HG03460 (cell line): Measurements from ENCODE around the gene FMN2.
"Not testable (repeated sequence)": the region's sequence is repeated elsewhere in the genome, so short reads cannot be mapped to it uniquely, and the experiment has no call there.

Source experiments
- ATAC-seq: cut with Tn5 transposase; IDR thresholded peaks from one replicate; pipeline ENCODE4 v1.9.1; 2021; ENCODE audit not compliant: unreplicated experiment

The FMN2 gene

DNA sequence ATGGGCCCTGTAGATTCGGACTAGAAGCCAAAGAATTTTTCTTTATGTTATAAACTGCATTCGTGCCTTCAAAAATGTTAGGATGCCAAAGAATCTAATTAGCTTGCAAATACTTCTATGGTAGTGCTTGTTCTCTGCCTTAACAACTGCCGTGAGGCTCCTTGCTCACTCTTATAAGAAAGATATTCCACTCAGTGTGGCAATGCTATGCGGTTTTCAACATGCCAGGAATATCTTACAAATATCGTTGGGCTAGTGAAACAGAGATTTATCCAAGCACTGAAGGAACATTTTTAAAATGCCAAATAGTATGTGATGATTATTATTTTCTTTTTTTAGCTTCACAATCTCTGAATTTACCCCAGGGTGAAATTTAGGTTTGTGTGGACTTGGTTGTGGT lies 322.0 kb downstream of the FMN2 start:
- ATAC-seq, result no peak

DNA sequence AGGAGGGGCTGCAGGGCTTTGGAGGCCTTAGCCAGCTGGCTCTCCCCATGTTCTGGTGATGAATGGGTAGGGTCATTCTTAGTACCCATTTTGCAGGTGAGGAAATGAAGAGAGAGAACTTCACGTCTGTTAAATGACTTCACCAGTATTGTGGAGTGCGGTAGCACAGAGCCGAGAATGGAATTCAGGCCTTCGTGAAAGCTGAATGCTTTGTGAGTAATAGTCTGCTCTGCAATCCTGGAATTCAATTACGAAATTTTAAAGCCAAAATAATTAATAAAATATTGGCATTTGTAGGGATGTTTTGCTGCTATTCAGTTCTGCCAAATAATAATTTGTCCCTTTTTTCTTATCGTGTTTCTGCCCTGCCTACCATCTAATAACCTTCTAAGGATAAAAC lies 322.6 kb downstream of the FMN2 start:
- ATAC-seq, result no peak

DNA sequence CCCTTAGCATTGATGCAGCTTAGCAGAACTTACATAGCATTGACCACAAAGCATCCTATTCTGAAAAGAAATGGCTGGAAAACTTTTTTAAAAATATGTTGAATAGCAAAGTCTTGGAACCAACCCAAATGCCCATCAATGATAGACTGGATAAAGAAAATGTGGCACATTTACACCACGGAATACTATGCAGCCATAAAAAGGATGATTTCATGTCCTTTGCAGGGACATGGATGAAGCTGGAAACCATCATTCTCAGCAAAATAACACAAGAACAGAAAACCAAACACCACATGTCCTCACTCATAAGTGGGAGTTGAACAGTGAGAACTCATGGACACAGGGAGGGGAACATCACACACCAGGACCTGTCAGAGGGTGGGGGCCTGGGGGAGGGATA lies 323.3 kb downstream of the FMN2 start:
- not testable (repeated sequence) for ATAC-seq

DNA sequence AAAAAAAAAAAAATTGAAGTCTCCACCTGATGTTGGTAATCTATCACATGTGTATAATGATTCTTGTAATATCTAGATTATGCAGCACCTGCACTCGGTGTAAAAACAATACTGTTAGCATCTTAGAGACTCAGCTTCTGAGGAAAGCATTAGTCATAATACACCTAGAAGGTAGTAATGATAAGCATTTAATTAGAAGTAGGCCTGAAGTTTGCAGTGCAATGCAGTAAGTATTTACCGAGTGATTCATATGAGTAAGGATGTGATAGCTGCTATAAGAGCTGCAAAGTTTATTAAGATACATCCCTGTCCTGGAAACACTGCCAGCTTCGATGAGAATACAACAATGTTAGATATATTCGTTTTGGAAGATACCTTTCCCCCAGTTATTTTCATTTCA lies 323.8 kb downstream of the FMN2 start:
- no peak for ATAC-seq

DNA sequence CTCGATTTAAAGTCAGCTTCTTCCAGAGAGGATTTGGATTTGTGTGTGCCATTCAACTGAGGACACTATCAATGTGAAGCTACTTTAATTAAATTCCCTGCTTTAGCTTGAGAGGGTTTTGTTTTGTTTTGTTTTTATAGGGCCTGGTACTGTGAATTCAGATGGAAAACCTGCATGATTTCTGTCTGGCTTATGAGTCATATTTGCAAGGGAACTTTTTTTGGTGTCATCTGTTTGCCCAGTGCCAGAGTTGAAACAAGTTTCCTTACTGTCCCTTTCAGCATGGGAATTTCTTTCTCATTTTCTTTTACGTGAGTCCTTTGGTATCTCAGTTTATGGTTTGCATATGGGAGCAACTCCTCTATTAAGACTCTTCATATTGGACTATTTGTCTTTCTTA lies 325.6 kb downstream of the FMN2 start:
- ATAC-seq, result no peak

DNA sequence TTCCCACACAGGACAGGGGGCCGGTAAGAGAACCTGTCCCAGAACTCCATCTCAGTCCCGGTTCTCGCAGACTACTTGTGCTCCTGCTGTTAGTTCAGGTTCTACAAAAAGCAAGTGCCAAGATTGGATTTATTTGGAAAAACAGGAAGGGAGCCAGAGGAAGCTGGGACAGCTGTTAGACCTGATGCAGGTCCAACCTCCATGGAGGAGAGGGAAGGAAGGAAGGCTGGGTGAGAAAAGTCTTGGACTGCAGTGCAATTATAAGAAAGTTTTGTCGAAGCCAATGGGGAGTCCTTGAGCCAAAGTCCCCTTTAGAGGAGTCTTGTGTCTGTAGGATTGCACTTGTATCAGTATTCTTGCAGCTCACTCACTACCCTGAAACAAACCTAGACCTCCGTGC lies 329.1 kb downstream of the FMN2 start:
- no peak for ATAC-seq

DNA sequence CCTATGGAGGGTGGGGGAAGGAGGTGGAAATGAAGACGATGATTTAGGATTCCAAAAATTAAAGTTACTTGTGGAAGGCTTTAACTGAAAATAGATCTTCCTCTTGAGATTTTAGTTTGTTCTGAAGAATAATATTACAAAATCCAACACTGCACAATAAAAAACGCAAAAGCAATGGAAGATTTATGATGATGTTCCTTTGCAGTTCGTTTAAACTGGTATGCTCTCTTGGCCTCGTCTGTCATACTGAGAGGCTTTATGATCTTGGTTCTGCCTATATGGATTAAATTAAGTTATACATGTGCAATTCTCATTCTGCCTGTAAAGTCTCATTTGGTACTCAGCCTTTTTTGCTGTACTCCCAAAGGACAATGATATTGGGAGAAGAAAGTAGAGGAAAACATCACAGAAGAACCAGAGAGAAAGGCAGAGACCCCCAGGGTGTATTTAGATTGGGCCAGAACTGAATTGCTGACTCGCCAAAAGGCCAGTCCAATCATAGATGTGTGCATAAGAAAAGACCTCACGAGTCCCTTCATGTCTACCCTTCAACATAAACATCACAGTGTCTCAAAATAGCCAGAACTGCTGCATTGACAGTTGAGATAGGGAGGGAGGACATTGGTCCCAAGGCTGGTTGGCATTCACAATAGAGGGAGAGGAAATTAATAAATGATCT lies 331.7 kb downstream of the FMN2 start:
- ATAC-seq, result no peak

DNA sequence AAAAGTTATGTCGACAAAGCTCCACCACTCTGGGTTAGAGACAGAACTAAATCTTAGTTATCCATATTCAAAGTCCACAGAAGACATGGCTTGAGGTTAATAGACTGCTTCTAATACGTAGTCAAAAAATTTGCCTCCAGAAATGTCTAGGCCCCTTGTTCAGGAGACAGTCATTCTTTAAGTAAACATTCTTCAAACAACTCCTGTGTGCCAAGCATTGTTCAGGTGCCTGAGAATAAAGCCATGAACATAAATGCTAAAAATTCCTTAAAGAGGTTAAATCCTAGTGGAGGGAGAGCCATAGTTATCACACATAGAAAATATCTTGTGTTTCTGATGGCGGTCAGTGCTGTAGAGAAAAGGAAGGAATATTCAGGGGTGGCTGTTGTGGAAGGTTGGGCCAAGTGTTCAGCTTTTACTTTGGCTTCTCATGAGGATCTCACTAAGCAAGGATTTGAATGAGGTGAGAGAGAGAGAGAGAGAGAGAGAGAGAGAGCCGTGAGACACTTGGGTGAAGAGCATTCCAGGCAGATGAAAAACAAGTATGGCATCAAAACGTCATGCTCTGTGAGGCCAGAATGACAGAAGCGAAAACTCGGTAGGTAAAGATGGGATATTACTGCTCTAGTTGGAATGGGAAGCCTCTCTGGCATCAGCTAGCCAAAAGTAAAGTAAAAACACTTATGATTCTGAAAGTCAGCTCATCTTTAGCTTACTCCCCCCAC lies 333.2 kb downstream of the FMN2 start:
- ATAC-seq, result no peak

DNA sequence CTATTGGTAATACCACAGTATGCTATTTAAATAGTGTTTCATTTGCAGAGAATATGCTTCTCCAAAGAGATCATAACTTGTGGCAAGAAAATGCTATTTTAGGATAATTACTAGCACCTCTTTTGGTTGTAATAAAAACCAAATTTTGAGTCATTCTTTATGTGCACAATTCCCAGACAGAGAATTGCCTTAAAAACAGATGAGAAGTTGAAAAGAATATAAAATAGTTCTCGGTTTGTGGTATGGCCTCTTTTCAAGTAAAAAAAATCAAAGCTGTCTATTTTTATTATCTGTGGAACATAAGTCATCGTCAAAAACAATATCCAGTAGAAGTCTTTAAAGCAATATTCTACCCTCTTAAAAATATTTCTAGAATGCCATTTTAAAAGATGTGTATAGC lies 334.4 kb downstream of the FMN2 start:
- ATAC-seq, result no peak

DNA sequence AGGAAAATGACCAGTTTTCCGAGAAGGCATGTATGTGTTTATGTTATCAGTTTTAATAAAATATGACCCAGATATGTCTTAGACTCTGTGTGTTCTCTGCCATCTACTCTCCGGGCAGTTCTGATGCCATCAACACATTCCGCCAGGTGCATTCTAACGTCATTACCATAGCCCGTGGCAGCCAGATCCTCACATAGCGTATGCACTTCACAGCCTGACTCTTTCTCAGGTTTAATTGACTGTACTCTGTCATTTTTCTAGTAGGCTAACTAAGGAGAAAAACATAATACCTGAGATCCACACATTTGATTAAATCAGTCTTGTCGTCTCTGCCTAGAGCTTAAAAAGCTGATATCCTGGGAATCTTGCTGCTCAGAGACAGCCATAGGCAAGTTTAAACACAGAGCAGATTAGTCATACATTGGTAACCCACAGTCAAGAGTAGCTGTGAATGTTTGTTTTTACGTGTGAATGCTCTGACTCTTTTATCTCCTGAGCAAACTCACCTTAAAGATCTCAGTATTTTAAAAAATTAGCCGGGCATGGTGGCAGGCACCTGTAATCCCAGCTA lies 344.4 kb downstream of the FMN2 start:
- no peak for ATAC-seq

DNA sequence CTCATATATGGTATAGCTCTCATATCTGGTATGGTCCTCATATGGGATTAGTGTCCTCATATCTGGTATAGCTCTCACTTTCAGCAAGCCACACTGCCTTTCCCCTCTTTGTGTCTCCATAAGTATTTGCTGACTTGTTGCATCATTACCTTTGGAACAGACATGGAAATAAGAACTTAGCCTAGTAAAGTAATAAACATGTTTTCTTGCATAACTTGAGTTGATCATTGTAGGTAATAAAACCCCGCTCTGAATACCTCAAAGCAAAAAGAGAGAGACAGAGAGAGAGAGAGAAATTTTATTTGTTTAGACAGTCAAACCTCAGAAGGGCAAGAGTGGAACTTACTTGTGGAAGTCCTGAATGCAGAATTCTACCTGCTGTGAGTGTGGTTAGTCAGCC lies 350.0 kb downstream of the FMN2 start:
- no peak for ATAC-seq

DNA sequence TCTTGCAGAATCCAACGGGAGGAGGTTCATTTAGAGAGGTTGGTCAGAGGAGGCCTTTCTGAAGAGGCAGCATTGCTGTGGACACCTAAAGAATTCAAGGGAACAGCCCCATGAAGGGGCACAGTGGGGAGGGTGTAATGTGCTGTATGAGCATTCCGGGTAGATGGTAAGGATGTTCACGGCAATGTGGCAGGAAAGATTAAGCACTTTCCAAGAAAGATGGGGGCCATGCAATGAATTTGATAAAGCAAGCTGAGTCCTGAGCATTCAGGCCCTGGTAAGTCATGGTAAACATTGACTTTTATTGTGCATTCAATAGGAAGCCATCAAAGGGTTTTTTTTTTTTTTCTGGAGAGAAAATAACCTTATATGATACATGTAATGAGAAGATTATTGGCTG lies 353.7 kb downstream of the FMN2 start:
- no peak for ATAC-seq

DNA sequence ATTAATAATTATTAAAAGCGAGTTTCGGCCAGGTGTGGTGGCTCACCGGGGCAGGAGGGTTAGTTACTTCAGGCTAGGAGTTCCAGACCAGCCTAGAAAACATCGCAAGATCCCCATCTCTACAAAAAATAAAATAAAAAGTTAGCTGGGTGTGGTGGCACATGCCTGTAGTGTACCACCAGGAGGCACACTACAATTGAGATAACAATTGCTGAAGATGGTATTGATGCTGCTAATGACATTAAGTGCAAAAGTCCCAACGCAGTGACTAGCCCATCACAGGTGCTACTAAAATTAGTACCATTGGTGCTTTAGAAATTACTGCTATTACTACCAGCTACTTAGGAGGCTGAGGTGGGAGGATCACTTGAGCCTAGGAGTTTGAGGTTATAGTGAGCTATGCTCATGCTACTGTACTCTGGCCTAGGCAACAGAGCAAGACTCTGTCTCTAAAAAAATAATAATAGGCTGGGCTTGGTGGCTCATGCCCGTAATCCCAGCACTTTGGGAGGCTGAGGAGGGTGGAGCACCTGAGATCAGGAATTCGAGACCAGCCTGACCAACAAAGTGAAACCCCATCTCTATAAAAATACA lies 363.6 kb downstream of the FMN2 start:
- ATAC-seq, result no peak

DNA sequence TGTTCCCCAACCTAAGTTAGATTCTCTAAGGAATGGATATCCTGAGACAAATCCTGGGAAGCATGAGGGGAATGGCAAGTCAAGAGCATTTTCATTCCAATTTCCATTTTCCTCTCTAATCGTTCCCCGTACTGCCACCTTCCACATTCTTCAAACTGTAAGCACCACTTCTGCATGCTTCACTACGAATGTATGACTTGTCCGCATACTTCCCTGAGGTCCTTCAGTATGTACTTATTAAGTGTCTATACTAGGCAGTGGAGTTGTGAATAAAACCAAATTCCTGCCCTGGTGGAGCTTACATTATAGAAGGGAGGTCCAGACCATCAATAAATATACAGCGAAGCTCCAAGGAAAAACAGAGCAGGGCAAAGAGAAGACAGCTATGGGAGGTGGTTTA lies 365.5 kb downstream of the FMN2 start:
- ATAC-seq, result no peak

DNA sequence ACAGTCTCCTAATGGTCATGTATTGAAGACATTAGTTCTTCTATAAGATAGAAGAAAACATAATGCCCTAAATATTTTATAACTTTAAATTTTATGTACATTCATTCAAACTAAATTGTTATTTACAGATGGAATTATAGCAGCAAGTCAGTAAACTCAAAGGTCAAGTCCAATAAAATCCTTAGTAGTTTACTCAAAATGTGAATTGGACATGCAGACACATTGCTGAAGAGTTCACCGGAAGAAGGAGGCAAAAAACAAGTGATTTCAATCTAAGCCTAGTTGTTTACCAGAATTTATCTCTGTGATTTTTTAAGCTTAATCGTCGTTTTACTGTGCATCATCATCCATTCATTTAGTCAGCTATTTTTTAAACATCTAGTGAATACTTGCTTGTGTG lies 370.6 kb downstream of the FMN2 start:
- no peak for ATAC-seq

DNA sequence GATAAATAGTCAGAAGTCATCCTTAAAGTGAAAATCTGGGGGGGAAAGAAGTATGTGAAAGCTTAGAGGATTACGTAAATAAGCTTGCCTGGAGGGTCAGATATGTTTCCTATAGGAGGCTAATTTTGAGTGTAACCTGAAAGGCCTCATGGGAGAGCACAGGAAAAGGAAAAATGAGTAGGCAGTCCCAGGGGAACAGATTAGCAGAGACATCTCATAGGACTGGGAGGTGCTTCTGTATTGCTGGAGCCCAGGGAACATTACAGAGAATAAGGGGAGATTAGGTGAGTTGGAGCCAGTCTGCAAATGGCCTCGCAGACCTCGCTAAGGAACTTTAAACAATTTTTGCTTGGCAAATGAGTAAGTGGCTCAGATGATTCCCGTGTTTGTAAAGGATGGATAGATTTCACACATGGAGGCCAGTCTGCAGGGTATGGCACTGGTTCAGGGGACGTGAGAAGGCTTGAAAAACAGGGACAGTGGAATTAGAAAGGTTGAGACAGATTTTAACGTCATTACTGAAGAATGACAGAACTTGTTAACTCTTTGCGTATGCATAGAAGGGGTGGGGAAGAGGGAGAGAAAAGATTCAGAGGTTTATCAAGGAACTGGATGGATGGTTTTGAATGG lies 371.2 kb downstream of the FMN2 start:
- no peak for ATAC-seq

DNA sequence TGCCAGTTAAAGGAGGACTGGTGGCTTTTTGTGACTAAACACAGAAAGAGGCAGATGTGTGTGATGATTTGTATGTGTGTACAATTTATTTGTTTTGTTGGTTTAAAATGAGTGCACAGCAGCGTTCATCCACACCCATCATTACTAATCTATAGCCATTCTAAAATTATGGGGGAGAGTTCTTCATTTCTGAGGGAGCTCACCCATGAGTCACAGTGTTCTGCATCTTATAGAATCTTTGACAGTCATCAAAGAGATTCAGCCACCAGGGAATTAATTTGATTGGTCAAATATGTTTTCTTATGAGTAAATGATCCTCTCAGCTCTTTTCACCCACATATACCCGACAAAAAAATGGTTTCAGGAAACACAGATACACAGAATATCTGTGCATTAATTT lies 372.4 kb downstream of the FMN2 start:
- ATAC-seq, result no peak

DNA sequence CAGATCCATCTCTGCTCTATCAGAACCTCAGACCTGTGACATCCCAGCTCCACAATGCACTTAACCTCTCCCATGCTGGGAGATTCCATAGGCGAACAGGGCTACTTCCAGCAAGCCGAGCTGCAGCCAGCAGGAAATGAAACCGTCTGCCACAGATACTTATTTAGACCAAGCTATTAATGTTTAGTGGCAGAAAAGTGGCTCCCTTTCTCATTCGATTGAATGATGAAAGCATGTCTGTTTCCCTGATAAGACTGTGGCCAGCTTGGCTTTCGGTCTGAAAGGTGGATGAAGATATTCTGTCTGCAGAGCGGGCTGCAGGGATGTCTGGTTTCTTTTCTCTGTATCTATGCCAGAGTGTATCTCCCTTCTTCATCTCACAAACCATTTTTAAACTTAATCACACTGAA lies 373.9 kb downstream of the FMN2 start:
- ATAC-seq, result no peak

DNA sequence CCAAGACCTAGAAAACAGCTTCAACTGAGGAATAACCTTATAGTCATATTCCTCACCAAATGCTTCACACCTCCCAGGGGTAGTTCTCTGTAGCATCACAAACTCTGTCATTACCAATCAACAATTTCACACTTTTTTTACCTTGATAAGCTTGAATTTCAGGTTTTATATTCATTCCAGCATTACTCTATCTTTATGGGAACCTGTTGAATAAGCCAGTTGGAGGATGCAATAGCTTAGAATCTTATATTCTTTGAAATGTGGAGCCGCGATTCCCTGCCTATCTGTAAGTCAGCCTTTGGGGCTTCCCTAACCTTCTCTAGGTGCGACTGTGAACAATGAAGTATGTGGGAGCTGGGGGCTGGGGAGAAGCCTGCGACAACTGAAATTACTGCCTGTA lies 374.8 kb downstream of the FMN2 start:
- ATAC-seq, result no peak

DNA sequence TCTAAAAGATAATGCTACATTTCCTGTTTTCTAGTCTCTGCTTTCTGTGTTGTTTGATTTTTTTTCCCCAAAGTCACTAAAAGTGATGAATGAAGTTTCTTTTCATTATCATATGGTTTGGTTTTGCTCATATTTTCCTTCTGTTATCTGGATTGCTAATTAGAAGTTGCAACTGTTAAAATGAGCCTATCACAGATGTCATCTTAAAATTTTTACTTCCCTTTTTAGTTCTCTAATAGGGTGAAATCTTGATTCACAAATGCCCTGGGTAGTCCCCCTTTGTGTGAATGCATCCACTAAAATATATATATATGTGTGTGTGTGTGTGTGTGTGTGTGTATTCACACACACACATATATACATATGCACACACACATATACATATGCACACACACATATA lies 376.2 kb downstream of the FMN2 start:
- no peak for ATAC-seq

DNA sequence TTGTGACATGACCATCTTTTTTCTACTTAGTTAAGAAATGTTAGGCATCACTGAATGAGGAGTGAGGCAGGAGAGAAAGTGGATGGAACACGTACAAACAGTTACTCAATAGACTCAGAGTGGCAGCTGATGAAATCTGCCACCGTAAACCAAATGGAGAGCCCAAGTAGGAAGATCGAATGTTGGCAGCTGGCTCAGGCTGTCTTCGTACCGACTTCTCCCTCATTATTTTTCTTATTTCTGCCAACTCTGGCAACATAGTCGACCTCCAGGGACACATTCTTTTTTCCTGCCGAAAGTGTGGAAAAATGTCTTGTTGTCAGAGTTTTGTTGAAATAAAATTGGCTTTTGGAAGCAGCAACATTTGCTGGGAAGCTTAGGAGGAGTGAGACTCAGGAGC lies 377.0 kb downstream of the FMN2 start:
- ATAC-seq, result no peak

DNA sequence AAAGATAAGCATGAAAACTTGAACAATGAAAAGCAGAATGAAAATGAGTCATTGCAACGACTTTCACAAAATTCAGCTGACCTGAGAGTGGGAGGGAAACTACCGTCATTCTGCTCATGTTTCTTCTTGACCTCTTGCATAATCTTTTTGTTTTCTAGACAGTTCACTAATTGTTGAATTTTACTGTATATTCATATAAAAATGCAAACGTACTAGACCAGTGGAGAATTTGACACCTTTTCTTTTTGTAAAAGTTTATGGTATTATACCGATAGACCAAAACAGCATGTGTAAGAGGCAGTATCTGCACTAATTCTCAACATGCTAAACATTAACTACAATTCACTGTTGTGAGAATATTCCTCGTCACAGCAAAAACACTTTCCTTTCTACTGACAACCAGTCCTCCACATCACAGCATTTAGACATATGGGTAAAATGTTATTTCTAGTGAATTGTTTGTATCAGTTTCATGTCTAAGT lies 382.5 kb downstream of the FMN2 start:
- peak; percentile 56 for ATAC-seq
